Upper lobe of left lung (tissue), 4 donors: Measurements from ENCODE around the gene KLHL26.

Source experiments
- CTCF ChIP-seq, 6 experiments: fragments of 450-650 bp in 4 of 6; fragments of 200-600 bp in 2 of 6; sonication (generic) in 2 of 6; IDR thresholded peaks; one replicate each; pipeline ENCODE4 v1.5.1; 2016 to 2019; ENCODE audit warnings: antibody characterized with exemption in 6 of 6
- EP300 ChIP-seq, 4 donors: sonication (generic); formaldehyde crosslinking; IDR thresholded peaks; one replicate each; pipeline ENCODE4 v1.5.1; 2017; ENCODE audit warnings: antibody characterized with exemption in 4 of 4, control low read depth in 2 of 4
- POLR2A ChIP-seq, 4 donors: fragments of 450-650 bp; IDR thresholded peaks; one replicate each; pipeline ENCODE4 v1.5.1; 2016 to 2017; ENCODE audit warnings: antibody characterized with exemption in 4 of 4, mild to moderate bottlenecking in 2 of 4
- POLR2AphosphoS5 ChIP-seq, 2 donors: sonication (generic); formaldehyde crosslinking; IDR thresholded peaks; one replicate each; pipeline ENCODE4 v1.5.1; 2017; ENCODE audit warnings: antibody characterized with exemption in 2 of 2

GRCh38 chr19:18701250-18701608 is 64.4 kb downstream of the KLHL26 start:
- no peak for TF ChIP-seq CTCF (IDR thresholded peaks at IDR 0.05)
- no peak for TF ChIP-seq POLR2A (IDR thresholded peaks at IDR 0.05)
- no peak for TF ChIP-seq POLR2AphosphoS5 (IDR thresholded peaks at IDR 0.05)
- no peak for TF ChIP-seq EP300 (IDR thresholded peaks at IDR 0.05)
